HG03558 (cell line): ENCODE data around the gene ACTN1.
"Not testable (repeated sequence)": the region's sequence is repeated elsewhere in the genome, so short reads cannot be mapped to it uniquely, and the experiment has no call there.

Experiments
- ATAC-seq: cut with Tn5 transposase; IDR thresholded peaks from one replicate; pipeline ENCODE4 v1.9.1; 2021; ENCODE audit warnings: moderate number of reproducible peaks; ENCODE audit not compliant: unreplicated experiment; ENCODE audit errors: extremely low read depth

ACTN1 gene

GRCh38 chr14:68879321-68879781 is 99.8 kb downstream of the ACTN1 start:
- ATAC-seq, result no peak

GRCh38 chr14:68878908-68879307 is 100.2 kb downstream of the ACTN1 start:
- no peak for ATAC-seq

GRCh38 chr14:68877993-68878575 is 101.0 kb downstream of the ACTN1 start:
- no peak for ATAC-seq

- ATAC-seq, result no peak
Observed at GRCh38 chr14:68876976-68877375, 102.1 kb downstream of the ACTN1 start.

DNA sequence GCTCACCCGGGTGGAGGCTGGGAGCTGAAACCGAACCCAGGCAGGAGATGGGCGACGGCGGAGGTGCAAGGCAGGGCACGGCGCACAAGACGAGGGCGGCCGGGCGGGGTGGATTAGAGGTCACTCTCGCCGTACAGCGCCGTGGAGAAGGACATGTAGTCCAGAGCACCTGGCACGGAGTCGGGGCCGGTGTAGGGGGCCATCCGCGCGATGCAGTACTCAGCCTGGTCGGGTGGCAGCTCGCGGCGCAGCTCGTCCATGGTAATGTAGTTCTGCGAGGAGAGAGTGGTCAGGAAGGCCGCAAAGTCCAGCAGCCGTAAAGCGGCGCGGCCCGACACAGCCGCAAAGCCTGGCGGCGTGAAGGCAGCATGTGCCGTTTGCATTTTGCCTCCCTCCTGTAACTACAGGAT is 104.4 kb downstream of the ACTN1 start:
- no peak for ATAC-seq

DNA sequence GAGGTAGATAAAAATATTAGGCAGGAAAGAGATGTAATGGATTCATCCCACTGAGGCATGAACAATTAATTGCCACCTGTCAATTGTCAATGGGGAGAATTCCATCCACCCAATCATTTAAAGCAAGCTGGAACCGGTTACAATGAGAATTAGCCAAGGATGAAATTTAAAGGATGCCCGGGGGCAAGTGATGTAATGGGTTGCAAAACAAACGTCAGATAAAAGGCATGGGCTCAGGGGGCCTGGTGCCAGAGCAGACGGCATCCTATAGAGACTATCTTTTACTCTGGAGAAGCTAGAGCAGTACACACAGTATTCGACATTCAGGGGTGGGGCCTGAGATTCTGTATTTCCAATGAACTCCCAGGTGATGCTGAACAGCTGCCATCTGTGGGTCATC is 105.7 kb downstream of the ACTN1 start:
- ATAC-seq, result no peak

DNA sequence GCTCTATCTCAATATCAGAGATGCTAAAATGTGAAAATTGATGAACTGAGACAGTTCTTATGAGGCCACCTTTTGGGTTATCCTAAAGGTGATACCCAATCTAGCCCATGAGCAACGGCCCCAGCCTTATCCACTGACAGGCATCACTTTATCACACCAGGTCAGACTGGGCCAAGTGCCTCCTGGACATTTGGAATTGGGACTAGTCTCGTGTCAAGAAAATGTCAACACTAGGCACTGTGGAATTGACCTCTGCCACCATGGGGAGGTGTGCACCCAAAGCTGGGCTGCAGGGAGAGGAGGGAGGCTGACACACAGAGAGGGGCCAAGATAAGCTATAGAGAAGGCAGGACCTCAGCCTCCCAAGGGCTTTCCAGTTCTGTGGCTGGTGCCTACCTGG is 107.7 kb downstream of the ACTN1 start:
- no peak for ATAC-seq

DNA sequence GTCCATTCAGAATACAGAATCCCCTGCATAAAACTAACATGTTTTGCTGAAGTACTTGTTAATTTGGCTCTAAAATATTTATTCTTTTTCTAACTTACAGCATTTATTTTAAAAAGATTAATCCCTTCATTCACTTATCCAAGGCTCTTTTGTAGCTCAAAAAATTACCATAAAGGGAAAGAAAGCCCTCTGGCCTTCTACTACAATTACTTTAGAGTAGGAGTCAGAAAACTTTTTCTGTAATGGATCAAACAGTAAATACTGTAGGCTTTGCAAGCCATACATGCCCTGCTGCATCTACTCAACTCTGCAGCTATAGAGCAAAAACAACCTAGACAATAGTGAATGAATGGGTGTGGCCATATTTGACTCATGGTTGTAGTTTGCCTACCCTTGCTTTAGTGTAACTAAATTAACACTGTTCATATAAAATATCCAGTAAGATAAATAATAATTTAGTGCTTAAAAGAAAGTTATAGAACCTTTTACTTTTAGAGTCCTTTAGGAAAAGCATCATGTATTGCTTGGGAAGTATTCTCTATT is 112.0 kb downstream of the ACTN1 start:
- no peak for ATAC-seq

GRCh38 chr14:68865542-68865941 is 113.6 kb downstream of the ACTN1 start:
- no peak for ATAC-seq

GRCh38 chr14:68864361-68864750 is 114.7 kb downstream of the ACTN1 start:
- no peak for ATAC-seq

- ATAC-seq, result no peak
Observed at GRCh38 chr14:68863610-68864360, 115.3 kb downstream of the ACTN1 start.

DNA sequence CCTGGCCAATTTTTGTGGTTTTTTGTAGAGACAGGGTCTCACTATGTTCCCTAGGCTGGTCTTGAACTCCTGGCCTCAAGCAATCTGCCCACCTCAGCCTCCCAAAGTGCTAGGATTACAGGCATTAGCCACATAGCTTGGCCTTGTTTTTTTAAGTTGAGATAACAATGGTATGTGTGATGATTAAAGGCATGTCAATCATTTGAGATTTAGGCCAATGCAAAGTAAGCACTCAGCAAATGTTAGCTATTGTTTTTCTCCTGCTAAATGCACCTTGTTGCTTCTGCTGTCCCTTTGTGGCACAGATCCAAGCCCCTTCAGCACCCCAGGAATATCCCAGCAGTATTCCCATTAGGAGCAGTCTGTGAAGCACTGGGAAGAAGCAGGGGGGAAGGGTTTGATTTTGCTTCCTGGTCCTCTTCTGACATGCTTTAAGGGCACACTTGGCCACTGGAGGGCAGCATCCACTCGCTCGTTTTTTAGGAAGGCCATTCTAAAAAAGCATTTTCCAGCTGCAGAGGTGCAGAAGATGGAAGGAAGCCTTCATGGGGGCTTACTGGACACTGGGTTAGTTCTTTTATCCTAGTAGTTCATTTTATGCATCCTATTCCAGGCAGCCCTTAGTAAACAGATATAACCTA is 116.0 kb downstream of the ACTN1 start:
- ATAC-seq, result no peak

DNA sequence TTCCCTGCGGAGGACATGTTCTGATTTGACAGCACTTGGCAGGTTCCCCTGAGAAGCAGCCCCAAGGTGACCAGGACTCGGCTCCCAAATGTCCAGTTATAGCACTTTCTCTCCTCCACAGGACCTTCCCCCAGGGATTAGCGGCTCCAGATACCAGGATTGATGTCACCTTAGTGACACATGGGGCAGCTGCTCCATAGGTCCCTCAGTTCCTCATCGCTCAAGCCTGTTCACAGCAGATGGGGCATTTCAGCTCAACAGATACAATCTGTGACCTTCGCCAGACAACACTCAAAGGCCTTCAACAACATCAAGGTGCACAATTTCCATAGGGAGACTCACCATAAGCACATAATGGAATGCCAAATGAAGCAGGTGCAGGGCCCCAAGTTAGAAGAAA is 118.3 kb downstream of the ACTN1 start:
- ATAC-seq, result no peak

GRCh38 chr14:68857516-68858070 is 121.5 kb downstream of the ACTN1 start:
- ATAC-seq, result no peak

GRCh38 chr14:68856572-68856971 is 122.5 kb downstream of the ACTN1 start:
- no peak for ATAC-seq

DNA sequence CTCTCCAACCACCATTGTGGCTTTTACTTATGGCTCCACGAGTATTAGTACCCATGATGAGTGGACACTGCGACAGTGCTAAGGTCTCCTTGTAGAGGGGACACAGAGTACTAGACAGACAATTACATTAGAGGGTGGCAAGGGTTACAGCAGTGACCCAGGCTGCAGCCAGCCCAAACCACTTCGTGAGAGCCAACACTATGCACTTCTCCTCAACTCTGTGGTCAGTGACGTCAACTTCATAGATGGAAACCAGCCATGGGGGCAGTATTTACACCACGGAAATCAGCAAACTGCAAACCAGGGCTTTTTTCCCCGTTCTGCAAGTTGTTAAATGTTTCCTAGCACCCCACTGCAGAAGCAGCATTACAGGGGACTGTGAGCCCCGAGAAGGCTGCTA is 124.7 kb downstream of the ACTN1 start:
- ATAC-seq, result no peak

DNA sequence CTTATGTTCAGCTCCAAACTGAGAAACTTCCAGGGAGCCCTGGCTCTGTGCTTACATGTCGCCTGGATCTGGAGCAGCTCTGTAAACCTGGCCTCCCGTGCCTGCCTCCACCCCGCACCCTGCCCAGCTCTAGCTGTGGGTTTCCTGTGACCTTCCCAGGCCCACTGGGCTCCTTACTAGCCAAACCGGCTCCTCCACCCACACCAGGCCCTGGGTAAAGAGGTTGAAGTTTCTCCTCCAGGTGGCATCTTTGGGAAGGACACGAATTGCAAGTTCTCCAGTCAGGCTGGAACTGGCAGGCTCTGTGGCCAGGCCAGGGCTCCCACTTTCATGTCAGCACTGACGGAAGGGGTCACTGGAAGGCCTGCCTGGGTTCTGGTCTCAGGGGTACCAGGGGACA is 125.4 kb downstream of the ACTN1 start:
- no peak for ATAC-seq

DNA sequence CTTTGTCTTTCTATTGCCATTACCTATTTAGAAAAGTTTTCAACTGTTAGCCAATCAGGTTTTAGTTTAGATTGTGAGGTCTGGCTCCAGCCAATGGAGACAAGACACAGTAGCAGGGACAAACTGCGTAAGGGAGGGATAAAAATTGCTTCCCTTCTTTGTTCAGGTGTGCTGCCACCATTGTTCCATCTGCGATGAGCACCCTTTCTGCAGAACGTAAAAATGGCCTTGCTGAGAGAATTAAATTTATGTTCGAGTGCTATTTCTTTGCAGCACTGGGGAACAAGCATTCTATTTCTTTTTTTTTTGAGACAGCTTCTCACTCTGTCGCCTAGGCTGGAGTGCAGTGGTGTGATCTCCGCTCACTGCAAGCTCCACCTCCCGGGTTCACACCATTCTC is 126.6 kb downstream of the ACTN1 start:
- ATAC-seq, result not testable (repeated sequence)

DNA sequence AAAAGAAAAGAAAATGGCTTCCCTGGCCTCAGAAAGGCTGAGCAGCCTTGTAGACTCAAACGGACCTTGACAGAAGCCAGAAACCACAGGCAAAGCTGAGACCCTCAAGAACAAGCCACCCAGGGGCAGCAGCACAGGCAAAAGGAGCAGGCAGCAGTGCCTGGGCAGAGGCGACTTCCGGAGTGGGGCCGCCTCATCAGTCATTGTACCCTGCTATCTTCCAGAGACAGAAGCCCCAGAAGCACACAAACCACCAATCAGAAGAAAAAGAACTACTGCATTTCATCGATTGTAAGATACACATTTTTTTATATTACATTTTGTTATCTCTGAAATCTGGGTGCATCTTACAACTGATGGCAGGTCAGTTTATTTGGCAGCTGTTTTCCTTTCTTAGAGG is 128.0 kb downstream of the ACTN1 start:
- no peak for ATAC-seq

DNA sequence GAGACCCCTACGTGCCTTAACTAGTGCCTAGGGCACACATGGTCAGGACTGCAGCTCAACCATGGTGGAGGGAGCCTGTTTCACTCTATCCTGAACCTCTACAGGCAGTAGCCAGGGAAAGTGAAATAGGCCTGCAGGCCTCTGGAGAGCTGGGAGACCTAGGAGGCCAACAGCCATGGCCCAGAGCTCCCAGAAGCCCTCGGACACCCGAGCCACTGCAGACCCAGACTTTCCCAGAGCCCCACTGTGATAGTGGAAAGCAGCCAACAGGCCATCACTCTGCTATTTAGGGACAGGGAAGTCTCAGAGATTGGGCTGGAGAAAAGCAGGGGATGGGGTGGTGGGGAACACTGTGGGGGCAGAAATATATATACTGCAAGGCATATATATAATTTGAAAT is 129.7 kb downstream of the ACTN1 start:
- ATAC-seq, result no peak

- ATAC-seq, result no peak
Observed at GRCh38 chr14:68848253-68848652, 130.8 kb downstream of the ACTN1 start.
